ENCODE measurements around the gene KRT9.
"Not testable (repeated sequence)": the region's sequence is repeated elsewhere in the genome, so short reads cannot be mapped to it uniquely, and the experiment has no call there.

KRT9 gene, protein sequence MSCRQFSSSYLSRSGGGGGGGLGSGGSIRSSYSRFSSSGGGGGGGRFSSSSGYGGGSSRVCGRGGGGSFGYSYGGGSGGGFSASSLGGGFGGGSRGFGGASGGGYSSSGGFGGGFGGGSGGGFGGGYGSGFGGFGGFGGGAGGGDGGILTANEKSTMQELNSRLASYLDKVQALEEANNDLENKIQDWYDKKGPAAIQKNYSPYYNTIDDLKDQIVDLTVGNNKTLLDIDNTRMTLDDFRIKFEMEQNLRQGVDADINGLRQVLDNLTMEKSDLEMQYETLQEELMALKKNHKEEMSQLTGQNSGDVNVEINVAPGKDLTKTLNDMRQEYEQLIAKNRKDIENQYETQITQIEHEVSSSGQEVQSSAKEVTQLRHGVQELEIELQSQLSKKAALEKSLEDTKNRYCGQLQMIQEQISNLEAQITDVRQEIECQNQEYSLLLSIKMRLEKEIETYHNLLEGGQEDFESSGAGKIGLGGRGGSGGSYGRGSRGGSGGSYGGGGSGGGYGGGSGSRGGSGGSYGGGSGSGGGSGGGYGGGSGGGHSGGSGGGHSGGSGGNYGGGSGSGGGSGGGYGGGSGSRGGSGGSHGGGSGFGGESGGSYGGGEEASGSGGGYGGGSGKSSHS

DNA sequence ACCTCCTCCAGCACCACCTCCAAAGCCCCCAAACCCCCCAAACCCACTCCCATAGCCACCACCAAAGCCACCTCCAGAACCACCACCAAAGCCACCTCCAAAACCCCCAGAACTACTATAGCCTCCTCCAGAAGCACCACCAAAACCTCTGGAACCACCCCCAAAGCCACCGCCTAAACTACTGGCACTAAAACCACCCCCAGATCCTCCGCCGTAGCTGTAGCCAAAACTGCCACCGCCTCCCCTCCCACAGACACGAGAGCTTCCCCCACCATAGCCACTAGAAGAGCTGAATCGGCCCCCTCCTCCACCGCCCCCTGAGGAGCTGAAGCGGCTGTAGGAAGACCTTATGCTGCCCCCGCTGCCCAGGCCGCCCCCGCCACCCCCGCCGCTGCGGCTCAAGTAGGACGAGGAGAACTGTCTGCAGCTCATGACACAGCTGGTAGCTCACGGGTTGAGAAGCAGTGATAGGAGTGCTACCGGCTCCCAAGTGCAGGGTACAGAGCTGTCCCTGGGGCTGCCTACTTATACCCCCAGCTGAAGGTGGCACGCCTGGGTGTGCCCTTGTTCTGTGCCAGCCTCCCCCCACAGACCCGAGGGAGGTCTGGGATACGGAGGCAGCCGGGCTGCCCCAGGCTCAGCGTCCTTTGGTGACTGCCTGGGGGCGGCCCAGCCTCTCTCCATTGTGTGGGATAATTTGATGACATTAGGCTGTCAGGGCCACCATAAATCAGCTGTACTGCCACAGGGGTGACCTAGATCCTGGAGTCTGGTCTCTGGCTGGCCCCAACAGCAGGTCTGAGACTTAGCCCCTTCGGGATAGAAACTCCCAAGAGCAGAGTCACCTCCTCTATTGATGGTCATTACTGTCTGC is at the start of gene KRT9:
Gene KRT9 (minus strand): TSS at position 499 of the 874 bp plus-strand sequence. CDS start 67 bp downstream, at position 432.
- no peak for DNase-seq (ENCODE audit: low read depth)

DNA sequence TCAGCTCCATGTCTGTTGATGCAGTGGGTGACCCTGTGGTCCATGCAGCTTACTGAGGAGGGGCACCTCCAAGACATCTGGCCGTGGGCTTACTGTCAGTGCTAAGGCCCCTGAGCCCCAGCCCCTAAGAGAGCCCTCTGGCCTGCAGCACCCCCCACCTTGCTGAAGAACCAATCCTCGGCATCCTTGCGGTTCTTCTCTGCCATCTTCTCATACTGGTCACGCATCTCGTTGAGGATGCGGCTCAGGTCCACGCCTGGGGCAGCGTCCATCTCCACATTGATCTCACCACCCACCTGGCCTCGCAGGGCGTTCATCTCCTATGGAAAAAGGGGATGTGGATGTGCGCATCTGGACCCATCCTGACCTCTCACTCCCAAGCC is 49.6 kb upstream of the KRT9 start:
- DNase-seq (ENCODE audit: low read depth), result not testable (repeated sequence)

DNA sequence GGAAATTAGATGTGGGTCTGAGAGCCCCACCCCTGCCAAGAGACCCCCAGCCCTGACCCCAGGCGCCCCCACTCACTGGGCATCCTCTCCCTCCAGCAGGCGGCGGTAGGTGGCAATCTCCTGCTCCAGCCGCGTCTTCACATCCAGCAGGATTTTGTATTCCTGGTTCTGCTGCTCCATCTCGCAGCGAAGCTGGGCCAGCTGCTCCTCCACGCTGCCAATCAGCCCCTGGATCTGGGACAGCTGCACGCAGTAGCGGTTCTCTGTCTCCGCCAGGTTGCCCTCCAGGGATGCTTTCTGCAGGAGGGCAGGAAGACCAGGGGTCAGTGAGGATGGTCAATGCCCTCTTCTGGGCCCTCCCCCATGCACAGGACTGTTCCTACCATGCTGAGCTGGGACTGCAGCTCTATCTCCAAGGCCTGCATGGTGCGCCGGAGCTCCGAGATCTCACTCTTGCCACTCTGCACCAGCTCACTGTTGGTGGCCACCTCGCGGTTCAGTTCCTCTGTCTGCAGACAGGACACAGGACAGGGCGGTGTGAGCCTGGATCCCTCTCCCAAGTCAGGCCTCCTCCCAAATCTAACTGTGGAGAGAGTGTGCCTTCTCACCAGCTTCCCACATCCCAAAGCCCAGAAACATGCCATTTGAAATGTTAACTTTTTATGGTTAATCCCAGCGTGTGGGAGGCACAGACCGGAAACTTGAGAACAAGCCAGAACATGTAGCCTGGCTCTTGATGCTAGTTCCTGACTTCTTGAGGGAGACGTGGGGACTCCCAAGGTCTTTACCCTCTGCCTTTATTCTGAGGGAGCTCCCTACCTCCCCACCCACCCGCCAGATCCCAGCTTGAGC is 49.0 kb upstream of the KRT9 start:
- DNase-seq (ENCODE audit: low read depth), result no peak

DNA sequence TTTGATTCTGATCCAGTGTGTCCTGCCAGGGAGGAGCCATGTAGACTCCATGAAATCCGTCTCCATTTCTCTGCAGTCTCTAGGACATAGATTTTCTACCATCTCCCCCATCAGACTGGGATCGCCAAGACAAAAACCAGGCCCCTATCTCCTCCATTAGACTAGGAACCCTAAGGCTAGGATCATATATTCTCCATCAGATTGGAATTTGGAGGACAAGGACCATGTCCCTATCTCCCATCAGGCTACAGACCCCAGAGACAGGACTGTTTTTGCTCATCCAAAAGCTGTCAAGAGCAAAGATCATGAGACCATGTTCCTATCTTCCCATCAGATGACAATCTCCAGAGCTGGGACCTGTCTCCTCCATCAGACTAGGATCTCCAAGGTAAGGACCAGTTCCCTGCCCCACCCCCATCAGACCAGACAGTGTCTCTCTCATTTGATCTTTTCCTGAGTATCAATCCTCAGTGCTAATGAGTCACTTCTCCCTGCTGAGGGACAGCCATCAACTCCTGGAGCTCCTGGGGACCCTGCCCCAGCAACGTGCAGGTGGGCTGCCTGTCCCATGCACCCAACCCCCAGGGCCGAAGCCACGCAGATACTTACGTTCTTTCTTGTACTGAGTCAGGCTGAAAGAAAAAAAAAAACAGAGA is 48.2 kb upstream of the KRT9 start:
- DNase-seq (ENCODE audit: low read depth), result not testable (repeated sequence)

DNA sequence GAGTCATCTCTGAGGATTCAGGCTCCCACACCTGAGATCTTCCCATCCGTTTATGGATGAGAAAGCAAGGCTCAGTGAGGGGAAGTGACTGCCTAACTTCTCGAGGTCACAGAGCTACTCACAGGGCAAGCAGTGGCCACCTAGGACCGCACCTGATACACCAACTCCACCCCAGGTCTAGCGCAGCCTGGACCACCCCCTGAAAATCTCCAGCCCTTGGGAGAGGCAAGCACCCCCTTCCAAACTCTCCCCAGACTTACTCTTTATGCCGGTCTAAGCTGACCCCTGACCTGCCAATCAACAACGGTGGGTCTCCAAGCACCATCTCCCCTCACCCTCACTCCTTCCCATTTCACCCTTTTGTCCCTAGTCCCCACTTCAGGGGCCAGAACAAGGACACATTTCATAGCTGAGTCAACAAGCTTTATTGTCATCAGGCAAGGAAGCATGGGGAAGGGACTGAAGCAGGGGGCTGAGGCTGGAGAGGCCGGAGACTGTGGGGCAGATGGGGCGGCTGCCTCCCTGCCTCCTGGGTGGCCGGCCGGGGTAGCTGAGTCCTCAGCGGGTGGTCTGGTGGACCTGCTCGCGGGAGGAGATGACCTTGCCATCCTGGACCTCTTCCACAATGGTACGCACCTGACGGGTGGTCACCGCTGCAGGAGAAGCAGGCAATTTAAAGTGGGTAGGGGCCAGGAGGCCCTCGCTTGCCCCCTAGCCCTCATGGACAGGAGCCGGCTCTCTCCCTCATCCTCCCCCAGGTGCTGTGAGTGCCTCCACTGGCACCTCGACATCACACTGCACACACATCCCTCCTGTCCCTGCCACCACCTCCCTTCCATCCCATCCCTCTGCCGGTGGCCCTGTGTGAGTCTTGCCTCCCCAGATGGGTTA is 47.4 kb upstream of the KRT9 start:
- no peak for DNase-seq (ENCODE audit: low read depth)

DNA sequence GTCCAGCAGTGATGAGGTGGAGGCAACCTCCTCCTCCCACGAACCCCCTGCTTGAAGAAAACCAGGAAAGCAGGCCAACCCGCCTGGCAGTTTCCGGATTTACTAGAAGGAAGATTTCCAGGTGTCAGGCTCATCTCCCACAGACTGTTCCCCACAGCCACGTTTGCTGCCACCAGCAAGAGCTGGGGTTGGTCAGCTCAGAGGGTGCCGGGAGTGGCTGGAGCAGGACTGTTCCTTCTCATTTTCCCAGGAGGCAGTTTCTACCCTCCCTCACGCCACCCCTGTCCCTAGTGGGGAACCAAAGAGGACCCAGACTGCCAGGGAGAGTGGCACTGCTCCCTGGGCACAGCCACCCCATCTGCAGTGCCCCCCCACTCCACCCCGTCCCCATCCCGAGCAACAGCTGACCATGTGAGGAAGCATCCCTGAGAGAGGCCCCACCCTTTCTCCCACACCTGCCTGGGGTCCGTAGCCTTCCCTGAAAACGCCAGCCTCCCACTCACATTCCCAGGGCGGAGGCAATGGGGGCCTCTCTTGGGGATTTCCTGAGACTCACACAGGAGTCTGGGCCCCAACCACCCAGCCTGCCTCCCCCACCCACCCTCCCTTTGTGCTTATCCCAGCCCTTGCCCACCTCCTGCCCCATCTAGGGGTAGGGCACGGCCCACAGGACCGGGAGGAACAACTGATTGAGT is 46.6 kb upstream of the KRT9 start:
- no peak for DNase-seq (ENCODE audit: low read depth)

DNA sequence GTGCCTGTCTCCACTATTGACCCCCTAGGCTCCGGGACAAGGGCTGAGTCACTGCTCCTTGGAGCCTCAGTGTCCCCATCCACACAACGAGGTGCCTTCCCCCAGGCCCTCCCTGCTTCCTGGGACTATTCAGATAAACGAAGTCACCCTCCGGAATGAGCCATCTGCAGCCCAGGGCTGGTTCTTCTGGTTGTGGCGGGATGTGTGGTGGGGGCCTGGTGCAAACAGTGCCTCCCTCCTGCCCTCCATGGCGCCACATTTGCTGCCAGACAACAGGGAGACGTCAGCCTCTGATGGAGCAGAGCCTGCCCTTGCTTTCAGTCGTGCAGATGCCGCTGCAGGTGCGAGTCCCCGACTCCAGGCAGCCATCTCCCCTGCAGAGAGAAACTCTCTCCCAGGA is 45.8 kb upstream of the KRT9 start:
- DNase-seq (ENCODE audit: low read depth), result no peak

DNA sequence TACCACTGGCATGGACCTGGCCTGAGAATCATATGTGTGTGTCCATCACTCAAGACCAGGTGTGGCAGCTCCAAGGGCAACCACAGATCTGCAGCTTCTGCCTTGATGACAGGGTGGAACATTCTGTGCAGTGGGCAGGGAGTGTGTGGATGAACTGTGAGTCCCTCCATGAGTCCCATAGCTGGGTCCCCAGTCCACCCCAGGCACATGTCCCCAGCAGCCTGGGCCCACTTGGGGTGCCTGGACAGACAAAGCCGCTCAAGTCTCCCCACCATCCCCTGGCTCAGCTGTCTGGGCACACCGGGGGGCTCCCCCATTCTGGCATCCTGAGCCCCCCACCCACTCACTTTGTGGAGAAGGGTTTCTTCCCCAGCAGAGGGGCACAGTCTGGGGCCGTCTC is 45.3 kb upstream of the KRT9 start:
- DNase-seq (ENCODE audit: low read depth), result no peak

DNA sequence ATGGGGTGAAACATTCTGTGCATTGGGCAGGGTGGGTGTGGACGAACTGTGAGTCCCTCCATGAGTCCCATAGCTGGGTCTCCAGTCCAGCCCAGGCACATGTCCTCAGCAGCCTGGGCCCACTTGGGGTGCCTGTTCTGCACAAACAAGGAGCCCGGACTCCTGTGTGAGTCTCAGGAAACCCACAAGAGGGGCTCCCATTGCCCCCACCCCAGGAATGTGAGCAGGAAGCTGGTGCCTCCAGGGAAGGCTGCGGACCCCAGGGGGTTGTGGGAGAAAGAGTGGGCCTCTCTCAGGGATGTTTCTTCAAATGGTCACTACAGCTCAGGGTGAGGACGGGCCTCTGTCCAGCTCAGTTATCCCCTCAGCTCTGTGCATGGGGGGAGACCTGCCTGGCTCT is 44.6 kb upstream of the KRT9 start:
- DNase-seq (ENCODE audit: low read depth), result not testable (repeated sequence)

DNA sequence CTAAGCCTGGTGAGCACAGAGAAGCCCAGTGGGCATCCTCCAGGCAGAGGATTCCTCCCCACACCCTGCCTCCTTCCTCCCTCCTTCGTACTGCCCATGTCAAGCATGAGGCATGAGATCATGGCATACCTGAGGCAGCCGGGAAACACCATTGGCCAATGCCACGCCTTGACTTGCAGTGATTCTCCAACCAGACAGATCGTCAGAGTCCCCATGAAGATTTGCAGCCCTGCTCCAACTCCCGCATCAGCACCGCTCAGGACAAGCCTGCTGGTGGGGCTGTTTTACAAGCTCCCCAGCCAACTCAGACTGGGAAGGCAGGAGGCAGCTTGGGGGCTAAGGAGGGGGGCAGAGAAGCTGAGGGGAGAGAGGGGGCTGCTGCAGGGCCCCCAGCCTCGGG is 43.6 kb upstream of the KRT9 start:
- no peak for DNase-seq (ENCODE audit: low read depth)

DNA sequence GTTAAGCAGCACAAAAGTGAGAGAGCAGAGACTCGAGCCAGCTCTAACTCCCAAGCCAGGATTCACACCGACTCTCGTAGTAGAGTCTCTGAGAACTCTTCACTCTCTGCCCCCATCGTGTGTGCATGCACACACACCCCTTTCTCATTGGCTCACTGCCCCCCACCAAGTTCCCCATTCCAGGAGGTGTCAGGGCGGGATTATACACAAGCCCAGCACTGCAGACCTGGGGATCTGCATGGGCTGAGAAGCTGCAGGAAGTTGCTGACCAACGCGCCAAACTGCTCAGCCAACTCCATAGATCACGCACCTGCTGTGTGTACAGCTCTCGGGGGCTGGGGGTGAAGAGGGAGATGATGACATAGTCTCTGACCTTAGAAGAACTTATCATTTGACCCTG is 42.9 kb upstream of the KRT9 start:
- DNase-seq (ENCODE audit: low read depth), result not testable (repeated sequence)

DNA sequence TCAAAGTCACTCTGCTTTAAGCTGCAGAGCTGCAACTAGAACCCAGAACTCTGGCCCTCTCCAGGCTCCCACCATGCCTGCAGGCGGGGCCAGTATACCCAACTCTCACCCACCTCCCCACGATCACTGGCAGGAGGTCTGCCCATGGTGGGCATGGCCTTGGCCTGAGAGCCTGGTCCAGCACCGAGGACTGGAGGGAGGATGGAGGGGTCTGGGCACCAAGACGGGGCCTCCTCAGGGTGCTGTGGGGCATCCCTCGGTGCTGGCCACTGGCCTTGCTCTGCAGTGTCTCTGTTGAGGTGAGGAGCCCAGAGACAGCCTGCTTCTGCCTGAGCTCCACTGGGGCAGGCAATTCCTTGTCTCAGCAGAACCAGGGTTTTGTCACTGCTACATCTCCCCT is 42.2 kb upstream of the KRT9 start:
- DNase-seq (ENCODE audit: low read depth), result no peak

DNA sequence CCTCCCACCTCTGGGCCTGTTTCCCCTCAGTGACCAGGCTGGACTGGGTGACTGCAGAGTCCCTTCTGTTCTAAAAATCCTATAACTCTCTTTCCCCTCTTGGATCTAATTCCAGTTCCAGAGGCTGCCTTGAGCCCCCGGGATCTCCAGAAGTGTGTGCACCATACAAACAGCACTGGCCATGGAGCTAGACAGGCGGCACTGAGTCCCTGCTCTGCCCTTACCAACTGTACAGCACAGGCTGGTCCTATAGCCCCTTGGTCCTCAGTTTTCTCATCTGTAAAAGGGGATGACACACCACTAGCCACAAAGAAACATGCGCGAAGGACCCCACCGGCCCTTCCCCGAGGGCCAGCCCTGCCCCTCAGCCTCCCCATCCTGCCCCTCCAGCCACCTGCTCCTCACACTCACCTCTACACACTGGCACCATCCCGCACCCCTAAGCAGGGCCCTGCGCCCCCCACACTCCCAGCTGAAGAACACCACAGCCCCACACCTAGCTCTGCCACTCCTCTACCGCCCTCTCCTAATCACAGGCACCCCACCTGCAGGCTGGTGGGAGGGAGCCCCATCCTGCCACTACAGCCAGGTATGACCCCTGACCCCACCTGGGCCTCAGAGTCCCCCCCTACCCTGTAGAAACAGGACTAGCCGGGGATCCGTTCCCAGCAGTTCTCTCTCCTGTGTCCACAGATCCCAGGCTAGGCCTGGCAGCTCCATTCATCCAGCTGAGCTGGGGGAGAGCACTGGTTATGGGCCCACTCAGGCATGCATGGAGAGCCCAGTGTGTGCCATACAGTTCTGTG is 41.6 kb upstream of the KRT9 start:
- DNase-seq (ENCODE audit: low read depth), result no peak

DNA sequence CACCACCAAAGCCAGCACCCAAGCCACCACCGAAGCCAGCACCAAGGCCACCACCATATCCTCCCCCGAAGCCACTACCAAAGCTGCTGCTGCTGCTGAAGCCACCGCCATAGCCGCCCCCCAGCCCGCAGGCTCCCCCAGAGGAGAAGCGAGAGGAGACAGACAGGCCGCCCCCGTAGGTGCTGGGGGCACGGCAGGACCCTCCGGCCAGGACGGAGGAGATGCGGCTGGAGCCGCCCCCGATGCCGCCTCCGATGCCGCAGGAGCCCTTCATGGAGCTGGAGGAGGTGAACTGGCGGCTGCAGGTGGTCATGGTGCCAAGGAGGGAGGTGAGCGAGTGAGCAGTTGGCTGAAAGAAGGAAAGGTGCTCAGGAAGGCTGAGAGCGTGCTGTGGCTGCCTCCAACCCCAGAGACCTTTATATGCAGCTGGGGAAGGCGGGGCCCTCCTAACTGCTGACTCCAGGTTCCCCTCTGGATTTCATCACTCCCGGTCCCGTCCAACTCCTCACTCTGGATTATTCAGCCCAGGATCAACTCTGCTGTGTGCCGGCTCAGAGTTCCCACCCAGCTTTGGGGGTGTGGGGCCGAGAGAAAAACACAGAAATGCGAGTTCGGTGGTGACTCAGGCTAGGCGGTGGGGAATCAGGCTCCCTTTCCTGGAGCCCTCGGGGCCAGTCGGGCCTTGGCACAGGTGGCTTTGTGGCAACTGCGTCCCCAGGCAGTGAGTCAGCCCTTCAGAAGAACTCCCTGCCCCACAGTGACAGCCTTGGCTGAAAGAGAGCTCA is 40.7 kb upstream of the KRT9 start, which contains the start of gene KRT16:
Gene KRT16 (minus strand): TSS at position 392 of the 785 bp plus-strand sequence. CDS start 79 bp downstream, at position 313.
- DNase-seq (ENCODE audit: low read depth), result peak; percentile 11

DNA sequence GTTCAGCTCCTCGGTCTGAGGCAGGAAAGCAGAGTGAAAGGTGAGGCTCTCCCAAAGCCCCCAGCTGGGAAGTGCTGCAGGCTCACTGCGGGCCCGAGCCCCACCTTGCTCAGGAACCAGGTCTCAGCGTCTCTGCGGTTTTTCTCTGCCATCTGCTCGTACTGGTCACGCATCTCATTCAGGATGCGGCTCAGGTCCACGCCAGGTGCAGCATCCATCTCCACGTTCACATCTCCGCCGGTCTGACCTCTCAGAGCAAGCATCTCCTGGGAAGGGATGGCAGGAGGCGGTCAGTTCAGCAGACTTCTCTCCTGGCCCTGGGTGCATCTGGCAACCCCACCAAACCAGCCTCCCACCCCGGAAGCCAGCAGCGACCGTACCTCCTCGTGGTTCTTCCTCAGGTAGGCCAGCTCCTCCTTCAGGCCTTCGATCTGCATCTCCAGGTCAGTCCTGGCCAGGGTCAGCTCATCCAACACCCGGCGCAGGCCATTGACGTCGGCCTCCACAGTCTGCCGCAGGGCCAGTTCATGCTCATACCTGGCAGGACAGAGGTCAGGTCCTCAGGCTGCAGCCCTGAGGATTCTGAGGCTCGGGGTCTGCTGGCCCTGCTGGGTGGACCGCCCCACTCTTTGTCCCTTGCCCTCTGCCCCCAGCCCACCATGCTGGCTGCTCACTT is 39.2 kb upstream of the KRT9 start:
- DNase-seq (ENCODE audit: low read depth), result no peak

DNA sequence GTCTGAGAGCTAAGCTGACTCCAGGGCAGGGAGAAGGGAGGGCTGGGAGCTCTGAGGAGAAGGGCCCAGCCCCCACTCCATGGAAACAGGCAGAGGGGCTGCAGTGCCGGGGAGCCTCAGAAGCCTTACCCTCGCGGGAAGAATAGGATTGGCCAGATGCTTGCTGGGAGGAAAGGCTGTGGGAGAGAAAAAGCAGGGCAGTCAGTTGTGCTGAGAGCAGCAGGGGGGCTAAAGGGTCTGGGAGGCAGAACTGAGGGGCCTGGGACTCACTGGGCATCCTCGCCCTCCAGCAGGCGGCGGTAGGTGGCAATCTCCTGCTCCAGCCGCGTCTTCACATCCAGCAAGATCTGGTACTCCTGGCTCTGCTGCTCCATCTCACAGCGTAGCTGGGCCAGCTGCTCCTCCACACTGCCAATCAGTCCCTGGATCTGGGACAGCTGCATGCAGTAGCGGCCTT is 38.2 kb upstream of the KRT9 start:
- DNase-seq (ENCODE audit: low read depth), result not testable (repeated sequence)

DNA sequence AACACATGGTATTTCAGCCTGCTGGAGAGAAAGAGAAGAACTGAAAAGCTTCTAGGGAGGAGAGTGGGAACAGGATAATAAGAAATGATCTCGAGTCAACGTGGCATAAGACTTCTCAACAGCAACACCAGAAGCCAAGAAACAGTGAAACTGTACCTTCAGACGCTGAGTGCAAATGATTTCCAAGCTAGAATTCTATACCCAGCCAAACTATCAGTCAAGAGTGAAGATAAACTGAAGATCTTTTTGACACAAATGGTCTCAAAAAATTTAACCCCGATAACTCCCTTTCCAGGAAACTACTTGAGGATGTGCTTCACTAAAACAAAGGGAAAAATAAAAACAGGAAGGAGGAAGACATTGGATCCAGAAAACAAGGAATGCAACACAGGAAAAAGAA is 35.1 kb upstream of the KRT9 start:
- DNase-seq (ENCODE audit: low read depth), result not testable (repeated sequence)

Data from GM04504 (cell line).